ENCODE measurements around the gene MBD3.
"Not testable (repeated sequence)": the region's sequence is repeated elsewhere in the genome, so short reads cannot be mapped to it uniquely, and the experiment has no call there.

DNA sequence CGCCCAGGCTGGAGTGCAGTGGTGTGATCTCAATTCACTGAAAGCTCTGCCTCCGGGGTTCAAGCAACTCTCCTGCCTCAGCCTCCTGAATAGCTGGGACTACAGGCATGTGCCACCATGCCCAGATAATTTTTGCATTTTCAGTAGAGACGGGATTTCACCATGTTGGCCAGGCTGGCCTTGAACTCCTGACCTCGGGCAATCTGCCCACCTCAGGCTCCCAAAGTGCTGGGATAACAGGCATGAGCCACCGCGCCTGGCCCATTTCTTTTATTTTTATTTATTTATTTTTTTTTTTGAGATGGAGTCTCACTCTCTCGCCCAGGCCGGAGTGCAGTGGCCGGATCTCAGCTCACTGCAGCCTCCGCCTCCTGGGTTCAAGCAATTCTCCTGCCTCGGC lies 52.9 kb downstream of the MBD3 start:
- TF ChIP-seq, protein P1, sequence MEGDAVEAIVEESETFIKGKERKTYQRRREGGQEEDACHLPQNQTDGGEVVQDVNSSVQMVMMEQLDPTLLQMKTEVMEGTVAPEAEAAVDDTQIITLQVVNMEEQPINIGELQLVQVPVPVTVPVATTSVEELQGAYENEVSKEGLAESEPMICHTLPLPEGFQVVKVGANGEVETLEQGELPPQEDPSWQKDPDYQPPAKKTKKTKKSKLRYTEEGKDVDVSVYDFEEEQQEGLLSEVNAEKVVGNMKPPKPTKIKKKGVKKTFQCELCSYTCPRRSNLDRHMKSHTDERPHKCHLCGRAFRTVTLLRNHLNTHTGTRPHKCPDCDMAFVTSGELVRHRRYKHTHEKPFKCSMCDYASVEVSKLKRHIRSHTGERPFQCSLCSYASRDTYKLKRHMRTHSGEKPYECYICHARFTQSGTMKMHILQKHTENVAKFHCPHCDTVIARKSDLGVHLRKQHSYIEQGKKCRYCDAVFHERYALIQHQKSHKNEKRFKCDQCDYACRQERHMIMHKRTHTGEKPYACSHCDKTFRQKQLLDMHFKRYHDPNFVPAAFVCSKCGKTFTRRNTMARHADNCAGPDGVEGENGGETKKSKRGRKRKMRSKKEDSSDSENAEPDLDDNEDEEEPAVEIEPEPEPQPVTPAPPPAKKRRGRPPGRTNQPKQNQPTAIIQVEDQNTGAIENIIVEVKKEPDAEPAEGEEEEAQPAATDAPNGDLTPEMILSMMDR (IDR thresholded peaks at IDR 0.05; ENCODE audit: low read length), result not testable (repeated sequence)
- TF ChIP-seq EZH2 (IDR thresholded peaks at IDR 0.05; ENCODE audit: borderline replicate concordance, low read length), result not testable (repeated sequence)

Measured in OCI-LY1 (cell line).